Liver (tissue), 9 donors: ENCODE data around the gene MTERF1. TPM values are rescaled to one million over a fixed set of nuclear protein-coding genes. Genes with fewer than 3 reads are reported as not detected.

Experiments used
- DNase-seq: peaks from one replicate; pipeline ENCODE4 v3.0.0-alpha.2; 2017; ENCODE audit warnings: low spot score
- H3K27ac ChIP-seq, 2 donors: one replicate each; pipeline ENCODE4 v1.7.0; 2013; ENCODE audit warnings: inconsistent platforms in 2 of 2, low read length in 2 of 2, control low read depth in 1 of 2, low read depth in 1 of 2, mild to moderate bottlenecking in 1 of 2
- H3K27me3 ChIP-seq, 4 donors: one replicate each; pipeline versions ENCODE4 v1.6.1 to v1.7.0; 2013; ENCODE audit warnings: low read length in 3 of 4, inconsistent platforms in 1 of 4, mild to moderate bottlenecking in 1 of 4, moderate library complexity in 1 of 4; ENCODE audit not compliant: control insufficient read depth in 4 of 4, insufficient read depth in 4 of 4
- H3K36me3 ChIP-seq, 4 donors: one replicate each; pipeline versions ENCODE4 v1.6.1 to v1.7.0; 2013; ENCODE audit warnings: low read length in 3 of 4, mild to moderate bottlenecking in 3 of 4, low read depth in 1 of 4, moderate library complexity in 1 of 4; ENCODE audit not compliant: control insufficient read depth in 4 of 4, insufficient read depth in 3 of 4
- H3K4me1 ChIP-seq, 4 donors: one replicate each; pipeline versions ENCODE4 v1.6.1 to v1.7.0; 2013; ENCODE audit warnings: low read length in 3 of 4, mild to moderate bottlenecking in 3 of 4, moderate library complexity in 1 of 4; ENCODE audit not compliant: control insufficient read depth in 4 of 4, insufficient read depth in 4 of 4
- H3K4me3 ChIP-seq, 3 donors: one replicate each; pipeline versions ENCODE4 v1.6.1 to v1.7.0; 2013; ENCODE audit warnings: low read length in 3 of 3, control low read depth in 1 of 3, low read depth in 1 of 3, mild to moderate bottlenecking in 1 of 3
- H3K9ac ChIP-seq, 2 donors: one replicate each; pipeline ENCODE4 v1.7.0; 2013; ENCODE audit warnings: low read length in 2 of 2, mild to moderate bottlenecking in 2 of 2, moderate library complexity in 2 of 2, control low read depth in 1 of 2, low read depth in 1 of 2
- H3K9me3 ChIP-seq, 4 donors: one replicate each; pipeline versions ENCODE4 v1.6.1 to v1.7.0; 2013; ENCODE audit warnings: low read length in 3 of 4; ENCODE audit not compliant: control insufficient read depth in 4 of 4
- CTCF ChIP-seq: fragments of 150-350 bp; IDR thresholded peaks from 2 replicates; pipeline ENCODE4 v1.5.1; 2017; ENCODE audit warnings: improper control_type of control experiment, low read depth, low read length; ENCODE audit not compliant: missing input control
- EGR1 ChIP-seq, 2 donors: IDR thresholded peaks; 2 replicates each; pipeline ENCODE4 v1.6.1; 2016 to 2018; ENCODE audit warnings: antibody characterized with exemption in 2 of 2, low read depth in 2 of 2
- FOXA1 ChIP-seq: IDR thresholded peaks from 2 replicates; pipeline ENCODE4 v1.6.1; 2016; ENCODE audit warnings: antibody characterized with exemption
- FOXA2 ChIP-seq: IDR thresholded peaks from 2 replicates; pipeline ENCODE4 v1.6.1; 2016; ENCODE audit warnings: antibody characterized with exemption
- GABPA ChIP-seq, 2 donors: IDR thresholded peaks in 1 of 2; conservative IDR thresholded peaks in 1 of 2; 2 replicates each; pipeline ENCODE4 v1.6.1; 2016; ENCODE audit warnings: antibody characterized with exemption in 2 of 2, mild to moderate bottlenecking in 1 of 2, moderate library complexity in 1 of 2
- HNF4A ChIP-seq, 2 donors: conservative IDR thresholded peaks; 2 replicates each; pipeline ENCODE4 v1.6.1; 2016; ENCODE audit warnings: antibody characterized with exemption in 2 of 2, mild to moderate bottlenecking in 2 of 2
- HNF4G ChIP-seq: IDR thresholded peaks from 2 replicates; pipeline ENCODE4 v1.6.1; 2016; ENCODE audit warnings: antibody characterized with exemption
- JUND ChIP-seq, 2 donors: IDR thresholded peaks; 2 replicates each; pipeline ENCODE4 v1.6.1; 2016; ENCODE audit warnings: antibody characterized with exemption in 2 of 2
- MAX ChIP-seq: IDR thresholded peaks from 2 replicates; pipeline ENCODE4 v1.6.1; 2016; ENCODE audit warnings: antibody characterized with exemption
- NR2F2 ChIP-seq: IDR thresholded peaks from 2 replicates; pipeline ENCODE4 v1.6.1; 2016; ENCODE audit warnings: antibody characterized with exemption
- RAD21 ChIP-seq, 2 donors: IDR thresholded peaks; 2 replicates each; pipeline ENCODE4 v1.6.1; 2016; ENCODE audit warnings: antibody characterized with exemption in 2 of 2, mild to moderate bottlenecking in 2 of 2
- REST ChIP-seq: IDR thresholded peaks from 2 replicates; pipeline ENCODE4 v1.6.1; 2016; ENCODE audit warnings: antibody characterized with exemption, mild to moderate bottlenecking
- RXRA ChIP-seq, 2 donors: IDR thresholded peaks; 2 replicates each; pipeline ENCODE4 v1.6.1; 2017 to 2018; ENCODE audit warnings: antibody characterized with exemption in 2 of 2, mild to moderate bottlenecking in 1 of 2
- SP1 ChIP-seq: IDR thresholded peaks from 2 replicates; pipeline ENCODE4 v1.6.1; 2018; ENCODE audit warnings: antibody characterized with exemption, mild to moderate bottlenecking
- TAF1 ChIP-seq: conservative IDR thresholded peaks from 2 replicates; pipeline ENCODE4 v1.6.1; 2016; ENCODE audit warnings: antibody characterized with exemption, mild to moderate bottlenecking
- YY1 ChIP-seq: IDR thresholded peaks from 2 replicates; pipeline ENCODE4 v1.6.1; 2016; ENCODE audit warnings: antibody characterized with exemption, mild to moderate bottlenecking
- ZBTB33 ChIP-seq: IDR thresholded peaks from 2 replicates; pipeline ENCODE4 v1.6.1; 2016; ENCODE audit warnings: antibody characterized with exemption
- WGBS: extraction: QIAGEN DNeasy Blood & Tissue Kit; methylation state at CpG from one replicate; pipeline ENCODE4 v1.1.7; 2013; 5-methylcytosine and 5-hydroxymethylcytosine counted together
- polyA plus RNA-seq, 2 donors: library from polyadenylated mRNA; stranded (reverse) in 1 of 2; unstranded in 1 of 2; fragments of 200-250 nt in 1 of 2; fragments of >200 nt in 1 of 2; fragmentation: Nextera tagmentation in 1 of 2; extraction: Ambion mirVana in 1 of 2; gene quantifications; one replicate each; pipeline versions ENCODE4 v1.2.1 to v1.2.3, GENCODE V29; 2013 to 2015
- total RNA-seq, 2 donors: library from RNA; depleted of rRNA; stranded (reverse); fragments of >200 nt; gene quantifications; one replicate each; pipeline ENCODE4 v1.2.3, GENCODE V29; 2014
- TF ChIP-seq, protein P1 (sequence below): IDR thresholded peaks from 2 replicates; pipeline ENCODE4 v1.6.1; 2016; ENCODE audit warnings: antibody characterized with exemption
- donor health status: healthy.
- donor health status: healthy.
- donor health status: healthy.
- donor health status: healthy.
- donor health status: healthy.

MTERF1 gene
- total and polyA plus RNA-seq, 4 donors: 5.8 to 9.1 (median 6.4) TPM

- TF ChIP-seq HNF4A (conservative IDR thresholded peaks at IDR 0.05) (no peak), RXRA (IDR thresholded peaks at IDR 0.05) (no peak), REST (no peak), CTCF (no peak), SP1 (no peak), JUND (IDR thresholded peaks at IDR 0.05) (no peak), FOXA1 (no peak), FOXA2 (no peak), MAX (no peak), ZBTB33 (no peak), YY1 (no peak), TAF1 (no peak), GABPA (IDR thresholded peaks at IDR 0.05 in 1 of 2, conservative IDR thresholded peaks at IDR 0.05 in 1 of 2) (no peak), NR2F2 (no peak), HNF4G (no peak), EGR1 (IDR thresholded peaks at IDR 0.05; ENCODE audit: low read depth in 2 of 2) (no peak)
- TF ChIP-seq, protein P1, sequence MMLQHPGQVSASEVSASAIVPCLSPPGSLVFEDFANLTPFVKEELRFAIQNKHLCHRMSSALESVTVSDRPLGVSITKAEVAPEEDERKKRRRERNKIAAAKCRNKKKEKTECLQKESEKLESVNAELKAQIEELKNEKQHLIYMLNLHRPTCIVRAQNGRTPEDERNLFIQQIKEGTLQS: no peak
Measured at GRCh38 chr7:91929463-91929862, 49.0 kb upstream of the MTERF1 start.

GRCh38 chr7:91927912-91928311 is 47.4 kb upstream of the MTERF1 start:
- H3K9me3 ChIP-seq: no peaks in the 10 kb centered on the region
- H3K36me3 ChIP-seq: no peaks in the 10 kb centered on the region
- H3K4me3 ChIP-seq: no peak overlapping the region
- H3K27me3 ChIP-seq: no peaks in the 10 kb centered on the region
- H3K27ac ChIP-seq: no peak overlapping the region
- no peaks in the 10 kb centered on the region for H3K4me1 ChIP-seq
- 68% methylated on average over 6 of the region's 6 CpGs for WGBS
- no peak overlapping the region for H3K9ac ChIP-seq
- DNase-seq: no peak
- TF ChIP-seq HNF4A (conservative IDR thresholded peaks at IDR 0.05) (no peak), CTCF (no peak), YY1 (no peak), RXRA (IDR thresholded peaks at IDR 0.05) (no peak), FOXA2 (no peak), TAF1 (no peak), RAD21 (IDR thresholded peaks at IDR 0.05) (no peak), EGR1 (IDR thresholded peaks at IDR 0.05; ENCODE audit: low read depth in 2 of 2) (no peak), HNF4G (no peak), SP1 (no peak), REST (no peak), FOXA1 (no peak)

More at GRCh38 chr7:91929463-91929862, 49.0 kb upstream of the MTERF1 start:
- H3K27ac ChIP-seq: no peak overlapping the region
- DNase-seq: no peak
- no peaks in the 10 kb centered on the region for H3K36me3 ChIP-seq
- no peak overlapping the region for H3K4me3 ChIP-seq
- no peaks in the 10 kb centered on the region for H3K9me3 ChIP-seq
- WGBS: 90% methylated on average over 3 of the region's 3 CpGs
- H3K9ac ChIP-seq: no peak overlapping the region
- no peaks in the 10 kb centered on the region for H3K27me3 ChIP-seq
- no peaks in the 10 kb centered on the region for H3K4me1 ChIP-seq
